ENCODE results near the gene DSCAML1.

DNA sequence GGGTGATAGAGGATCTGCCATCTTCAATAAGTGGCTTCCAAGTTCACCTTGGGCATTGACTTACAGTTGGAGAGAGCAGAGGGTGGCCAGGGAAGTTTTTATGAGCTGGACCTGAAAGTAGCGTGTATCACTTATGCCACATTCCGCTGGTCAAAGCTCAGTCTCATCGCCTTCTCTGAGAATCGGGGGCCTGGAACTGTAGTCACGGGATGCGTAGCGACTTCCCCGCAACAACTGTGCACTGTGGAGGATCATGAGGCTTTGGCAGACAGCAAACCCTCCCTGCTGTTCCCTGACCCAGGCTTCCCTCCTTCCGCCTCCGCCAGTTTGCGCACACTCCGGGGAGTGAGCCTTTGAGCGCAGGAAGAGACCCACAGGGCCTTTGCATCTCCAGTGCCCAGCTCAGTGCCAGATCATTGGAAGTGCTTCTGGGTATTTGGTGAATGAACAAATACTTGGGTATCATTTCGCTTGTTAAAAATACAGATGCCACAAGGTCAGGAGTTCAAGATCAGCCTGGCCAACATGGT is 373.9 kb downstream of the DSCAML1 start:
- TF ChIP-seq EZH2phosphoT487 (IDR thresholded peaks at IDR 0.05; ENCODE audit: insufficient read depth, low read depth) (no peak), EZH2 (IDR thresholded peaks at IDR 0.05; ENCODE audit: insufficient read depth, poor library complexity, severe bottlenecking) (no peak)
